ENCODE data around the gene AP4E1. TPM values are rescaled to one million over a fixed set of nuclear protein-coding genes. Genes with fewer than 3 reads are reported as not detected.

AP4E1 gene
- total RNA-seq, 1 experiment from 2014 or later = 10.1 TPM

GRCh38 chr15:50881121-50882048 lies 27.1 kb upstream of the AP4E1 start:
- ChIA-PET POLR2A (no interaction called here), CTCF (interaction anchor here (1.1 kb wide), 1 partner anchor 206 kb away, joined by 4 read pairs; no protein-coding TSS in a partner anchor), RAD21 (ENCODE audit: low non-redundant PET in 1 of 2, low total read pairs in 2 of 2, uncharacterized antibody in 2 of 2, unreplicated experiment in 2 of 2) (no interaction called here)
- no peak overlapping the region for H3K4me2 ChIP-seq (ENCODE audit: low read length)
- no peak overlapping the region for H2AFZ ChIP-seq (ENCODE audit: low read depth, low read length, poor library complexity, severe bottlenecking)
- no peaks in the 10 kb centered on the region for H3K79me2 ChIP-seq (ENCODE audit: insufficient read depth, low read length)
- intact Hi-C loops (cut with micrococcal nuclease) = no loop called here
- peaks cover 6 to 37% of the 10 kb centered on the region in 2 experiments; a peak in 3 of 4 replicates for H3K4me1 ChIP-seq (ENCODE audit: control insufficient read depth in 1 of 2, insufficient read depth in 2 of 2, low read length in 2 of 2)
- DNase-seq (ENCODE audit: low read depth, low spot score) (no peak), ATAC-seq (no peak)
- H3K27me3 ChIP-seq (ENCODE audit: insufficient read depth, low read length) = no peaks in the 10 kb centered on the region
- H3K4me3 ChIP-seq (replicated peaks in 1 of 2; ENCODE audit: low read depth in 1 of 2, low read length in 2 of 2) = no peak overlapping the region
- BruUV-seq (replicated peaks) = no TSS peak
- H3K36me3 ChIP-seq (ENCODE audit: control insufficient read depth in 1 of 2, insufficient read depth in 2 of 2, low read length in 2 of 2) = no peaks in the 10 kb centered on the region
- H3K9me3 ChIP-seq (ENCODE audit: control insufficient read depth in 1 of 2, insufficient read depth in 1 of 2, low read depth in 1 of 2, low read length in 2 of 2) = no peaks in the 10 kb centered on the region
- no peak overlapping the region for H3K9ac ChIP-seq (ENCODE audit: low read length)
- TF ChIP-seq ELF1 (IDR thresholded peaks at IDR 0.05; ENCODE audit: borderline replicate concordance, low read depth) (no peak), CTCF (IDR thresholded peaks at IDR 0.05 in 2 of 3, conservative IDR thresholded peaks at IDR 0.05 in 1 of 3; ENCODE audit: borderline replicate concordance in 1 of 3, insufficient read depth in 1 of 3, low read depth in 2 of 3, low read length in 2 of 3) (no peak), SP1 (IDR thresholded peaks at IDR 0.05; ENCODE audit: low read depth) (no peak), EGR1 (IDR thresholded peaks at IDR 0.05; ENCODE audit: low read depth) (no peak), TCF7L2 (IDR thresholded peaks at IDR 0.05; ENCODE audit: borderline replicate concordance, extremely low read depth, insufficient read depth, insufficient read length) (no peak), EZH2 (IDR thresholded peaks at IDR 0.05) (no peak), ATF3 (IDR thresholded peaks at IDR 0.05) (no peak), ZBTB33 (IDR thresholded peaks at IDR 0.05; ENCODE audit: extremely low read depth, insufficient replicate concordance, low read length) (no peak), POLR2A (IDR thresholded peaks at IDR 0.05; ENCODE audit: borderline replicate concordance, extremely low read depth, insufficient read depth, insufficient read length) (no peak), FOSL1 (IDR thresholded peaks at IDR 0.05; ENCODE audit: low read depth) (no peak), POLR2AphosphoS5 (IDR thresholded peaks at IDR 0.05; ENCODE audit: low read depth, low read length) (no peak), CEBPB (IDR thresholded peaks at IDR 0.05; ENCODE audit: low read depth) (no peak), JUND (IDR thresholded peaks at IDR 0.05) (no peak), MAX (IDR thresholded peaks at IDR 0.05) (no peak), ZFX (IDR thresholded peaks at IDR 0.05) (no peak), REST (IDR thresholded peaks at IDR 0.05; ENCODE audit: low read depth) (no peak), CBX3 (IDR thresholded peaks at IDR 0.05; ENCODE audit: low read depth) (no peak), SIN3A (IDR thresholded peaks at IDR 0.05; ENCODE audit: low read depth) (no peak), RAD21 (IDR thresholded peaks at IDR 0.05; ENCODE audit: low read depth) (no peak)
- no peaks in the 10 kb centered on the region for H3K9me2 ChIP-seq (ENCODE audit: insufficient read depth)
- no peaks in the 10 kb centered on the region for H4K20me1 ChIP-seq (ENCODE audit: insufficient read depth)
- H3K27ac ChIP-seq (ENCODE audit: low read depth, low read length) = no peak overlapping the region
